HCT116 (cell line): ENCODE results near the gene TIGAR. TPM values are rescaled to one million over a fixed set of nuclear protein-coding genes. Genes with fewer than 3 reads are reported as not detected.

Source experiments
- ATAC-seq: fragments of 200-7000 bp; cut with Tn5 transposase; 2 replicates; pipeline ENCODE4 v1.9.1; 2020; ENCODE audit warnings: mild to moderate bottlenecking, moderate library complexity
- BruUV-seq: library from RNA; stranded (reverse); fragments of 400-500 nt; replicated peaks from 2 replicates; lab custom pipeline; 2021; lab: Mats Ljungman, UMichigan
- CTCF ChIA-PET: fragments of 300-600 bp; sonication (Branson Sonifier 250); formaldehyde crosslinking; loops from one replicate; lab custom pipeline; 2021; ENCODE audit warnings: antibody characterized with exemption; lab: Charles Lee
- POLR2A ChIA-PET: fragments of 300-600, 350-600 bp; sonication (Branson Sonifier 250); formaldehyde crosslinking; loops from one replicate; lab custom pipeline; 2021; ENCODE audit warnings: antibody characterized with exemption; lab: Charles Lee
- RAD21 ChIA-PET, 2 experiments: fragments of 300-600 bp; sonication (Branson Sonifier 250); formaldehyde crosslinking; loops; one replicate each; lab custom pipeline; 2023; ENCODE audit warnings: low total read pairs in 2 of 2; ENCODE audit not compliant: uncharacterized antibody in 2 of 2, unreplicated experiment in 2 of 2, low non-redundant PET in 1 of 2; lab: Charles Lee
- DNase-seq: peaks from one replicate; pipeline ENCODE4 v3.0.0-alpha.2; 2010; ENCODE audit warnings: low read depth, low spot score
- H2AFZ ChIP-seq: fragments of 200-600 bp; shearing (Covaris generic), sonication (generic); 2 replicates; pipeline ENCODE4 v1.6.1; 2017; ENCODE audit warnings: low read depth, mixed run types, mixed read lengths, antibody characterized with exemption, low read length; ENCODE audit not compliant: poor library complexity, severe bottlenecking
- H3K27ac ChIP-seq: 2 replicates; pipeline ENCODE4 v1.5.1; 2012; ENCODE audit warnings: low read depth, low read length
- H3K27me3 ChIP-seq: fragments of 200-600 bp; sonication (generic); 2 replicates; pipeline ENCODE4 v1.6.1; 2016; ENCODE audit warnings: mixed run types, low read length, mixed read lengths; ENCODE audit not compliant: insufficient read depth
- H3K36me3 ChIP-seq, 2 experiments: fragments of 200-500 bp in 1 of 2; fragments of 200-600 bp in 1 of 2; sonication (Bioruptor generic) in 1 of 2; sonication (generic) in 1 of 2; 2 replicates each; pipeline versions ENCODE4 v1.5.1 to v1.6.1; 2014 to 2016; ENCODE audit warnings: low read length in 2 of 2, inconsistent platforms in 1 of 2, mixed read lengths in 1 of 2, mixed run types in 1 of 2; ENCODE audit not compliant: insufficient read depth in 2 of 2, control insufficient read depth in 1 of 2
- H3K4me1 ChIP-seq, 2 experiments: fragments of 200-600 bp in 1 of 2; sonication (generic) in 1 of 2; 2 replicates each; pipeline versions ENCODE4 v1.5.1 to v1.6.1; 2012 to 2017; ENCODE audit warnings: low read length in 2 of 2, inconsistent platforms in 1 of 2, mild to moderate bottlenecking in 1 of 2, mixed read lengths in 1 of 2, mixed run types in 1 of 2, moderate library complexity in 1 of 2; ENCODE audit not compliant: insufficient read depth in 2 of 2, control insufficient read depth in 1 of 2
- H3K4me2 ChIP-seq: fragments of 200-600 bp; sonication (generic); 2 replicates; pipeline ENCODE4 v1.6.1; 2017; ENCODE audit warnings: mixed run types, low read length, mixed read lengths
- H3K4me3 ChIP-seq, 2 experiments: fragments of 200-600 bp in 1 of 2; sonication (generic) in 1 of 2; replicated peaks in 1 of 2; 2 replicates each; pipeline ENCODE4 v1.5.1; 2011 to 2016; ENCODE audit warnings: low read length in 2 of 2, control low read depth in 1 of 2, low read depth in 1 of 2, mild to moderate bottlenecking in 1 of 2, mixed read lengths in 1 of 2, mixed run types in 1 of 2
- H3K79me2 ChIP-seq: fragments of 200-600 bp; sonication (generic); 2 replicates; pipeline ENCODE4 v1.6.1; 2017; ENCODE audit warnings: mild to moderate bottlenecking, mixed run types, low read length, moderate library complexity, mixed read lengths; ENCODE audit not compliant: insufficient read depth
- H3K9ac ChIP-seq: fragments of 200-600 bp; sonication (generic); 2 replicates; pipeline ENCODE4 v1.6.1; 2016; ENCODE audit warnings: low read length, mixed read lengths
- H3K9me2 ChIP-seq: fragments of 200-600 bp; sonication (generic), shearing (Covaris generic); 2 replicates; pipeline ENCODE4 v1.6.1; 2017; ENCODE audit warnings: mixed run types, mild to moderate bottlenecking, moderate library complexity; ENCODE audit not compliant: insufficient read depth
- H3K9me3 ChIP-seq, 2 experiments: fragments of 200-500 bp in 1 of 2; fragments of 200-600 bp in 1 of 2; sonication (Bioruptor generic) in 1 of 2; sonication (generic) in 1 of 2; 2 replicates each; pipeline ENCODE4 v1.6.1; 2014 to 2017; ENCODE audit warnings: low read length in 2 of 2, mixed read lengths in 2 of 2, inconsistent platforms in 1 of 2, low read depth in 1 of 2, mild to moderate bottlenecking in 1 of 2, mixed run types in 1 of 2, moderate library complexity in 1 of 2; ENCODE audit not compliant: control insufficient read depth in 1 of 2, insufficient read depth in 1 of 2
- H4K20me1 ChIP-seq: fragments of 200-600 bp; sonication (generic), shearing (Covaris generic); 2 replicates; pipeline ENCODE4 v1.6.1; 2017; ENCODE audit warnings: mixed run types, mild to moderate bottlenecking, moderate library complexity; ENCODE audit not compliant: insufficient read depth
- ATF3 ChIP-seq: IDR thresholded peaks from 2 replicates; pipeline ENCODE4 v1.6.1; 2012
- CBX3 ChIP-seq: IDR thresholded peaks from 2 replicates; pipeline ENCODE4 v1.6.1; 2012; ENCODE audit warnings: low read depth
- CEBPB ChIP-seq: IDR thresholded peaks from 2 replicates; pipeline ENCODE4 v1.6.1; 2012; ENCODE audit warnings: low read depth
- CTCF ChIP-seq, 3 experiments: fragments of 200-600 bp in 1 of 3; sonication (generic) in 1 of 3; IDR thresholded peaks in 2 of 3; conservative IDR thresholded peaks in 1 of 3; 2 replicates each; pipeline ENCODE4 v1.5.1; 2012 to 2017; ENCODE audit warnings: low read depth in 2 of 3, low read length in 2 of 3, antibody characterized with exemption in 1 of 3, borderline replicate concordance in 1 of 3, control low read depth in 1 of 3, mild to moderate bottlenecking in 1 of 3, mixed read lengths in 1 of 3, mixed run types in 1 of 3, moderate library complexity in 1 of 3; ENCODE audit not compliant: insufficient read depth in 1 of 3
- ELF1 ChIP-seq: IDR thresholded peaks from 2 replicates; pipeline ENCODE4 v1.6.1; 2012; ENCODE audit warnings: low read depth, borderline replicate concordance
- EZH2 ChIP-seq: fragments of 200-600 bp; sonication (generic); IDR thresholded peaks from 2 replicates; pipeline ENCODE4 v1.6.1; 2017; ENCODE audit warnings: antibody characterized with exemption, mixed run types
- EZH2phosphoT487 ChIP-seq: fragments of 200-600 bp; IDR thresholded peaks from 2 replicates; pipeline ENCODE4 v1.6.1; 2018; ENCODE audit warnings: antibody characterized with exemption, borderline replicate concordance
- FOSL1 ChIP-seq: IDR thresholded peaks from 2 replicates; pipeline ENCODE4 v1.6.1; 2012; ENCODE audit warnings: low read depth
- JUND ChIP-seq: IDR thresholded peaks from 2 replicates; pipeline ENCODE4 v1.6.1; 2012
- MAX ChIP-seq: IDR thresholded peaks from 2 replicates; pipeline ENCODE4 v1.6.1; 2012
- POLR2A ChIP-seq: IDR thresholded peaks from 2 replicates; pipeline ENCODE4 v1.7.0; 2011; ENCODE audit warnings: borderline replicate concordance; ENCODE audit not compliant: insufficient read depth, insufficient read length; ENCODE audit errors: extremely low read depth
- RAD21 ChIP-seq: IDR thresholded peaks from 2 replicates; pipeline ENCODE4 v1.6.1; 2012; ENCODE audit warnings: low read depth, mild to moderate bottlenecking
- REST ChIP-seq: IDR thresholded peaks from 2 replicates; pipeline ENCODE4 v1.6.1; 2012; ENCODE audit warnings: low read depth
- SIN3A ChIP-seq: IDR thresholded peaks from 2 replicates; pipeline ENCODE4 v1.6.1; 2012; ENCODE audit warnings: low read depth
- SP1 ChIP-seq: IDR thresholded peaks from 2 replicates; pipeline ENCODE4 v1.6.1; 2012; ENCODE audit warnings: low read depth
- TCF7L2 ChIP-seq: IDR thresholded peaks from 2 replicates; pipeline ENCODE4 v1.7.0; 2011; ENCODE audit warnings: borderline replicate concordance, inconsistent platforms; ENCODE audit not compliant: insufficient read depth, insufficient read length; ENCODE audit errors: extremely low read depth
- YY1 ChIP-seq: IDR thresholded peaks from 2 replicates; pipeline ENCODE4 v1.6.1; 2011; ENCODE audit warnings: low read length, low read depth, moderate library complexity, mild to moderate bottlenecking; ENCODE audit not compliant: insufficient replicate concordance; ENCODE audit errors: extremely low read depth
- ZBTB33 ChIP-seq: IDR thresholded peaks from 2 replicates; pipeline ENCODE4 v1.6.1; 2011; ENCODE audit warnings: mild to moderate bottlenecking, low read length, moderate library complexity; ENCODE audit not compliant: insufficient replicate concordance; ENCODE audit errors: extremely low read depth
- ZFX ChIP-seq: fragments of 450-650 bp; IDR thresholded peaks from 2 replicates; pipeline ENCODE4 v1.6.1; 2017
- ZNF274 ChIP-seq: fragments of 200-500 bp; sonication (Bioruptor generic); IDR thresholded peaks from 2 replicates; pipeline ENCODE4 v1.6.1; 2014; ENCODE audit warnings: mild to moderate bottlenecking, low read depth, low read length, inconsistent platforms
- intact Hi-C: fragments of 100-400 bp; cut with micrococcal nuclease; formaldehyde crosslinking; loops from 2 replicates; pipeline ENCODE4 v1.10.0; 2022
- total RNA-seq: library from RNA; stranded (reverse); gene quantifications from one replicate; pipeline ENCODE4 v1.2.1, GENCODE V29; 2021; ENCODE audit not compliant: unreplicated experiment

The TIGAR gene
- total RNA-seq, 1 experiment from 2014 or later, result 13.7 TPM

- no peak overlapping the region for H3K4me3 ChIP-seq
- no peaks in the 10 kb centered on the region for H3K9me2 ChIP-seq
- ChIA-PET CTCF (no interaction called here), POLR2A (no interaction called here), RAD21 (no interaction called here)
- DNase-seq (no peak), ATAC-seq (no peak)
- no peak overlapping the region for H3K4me2 ChIP-seq
- peaks cover 38% of the 10 kb centered on the region for H3K27me3 ChIP-seq
- no peaks in the 10 kb centered on the region for H3K4me1 ChIP-seq
- no TSS peak for BruUV-seq
- TF ChIP-seq EZH2phosphoT487, result no peak
- TF ChIP-seq YY1, result no peak
- no peak for TF ChIP-seq CTCF (IDR thresholded peaks at IDR 0.05 in 2 of 3, conservative IDR thresholded peaks at IDR 0.05 in 1 of 3; ENCODE audit: borderline replicate concordance in 1 of 3, insufficient read depth in 1 of 3, low read depth in 2 of 3, low read length in 2 of 3)
- TF ChIP-seq FOSL1, result no peak
- TF ChIP-seq TCF7L2, result no peak
- TF ChIP-seq ZBTB33, result no peak
- TF ChIP-seq ZNF274, result no peak
- TF ChIP-seq RAD21, result no peak
- no peak for TF ChIP-seq JUND
- TF ChIP-seq MAX, result no peak
- no peak for TF ChIP-seq REST
- no peak for TF ChIP-seq ELF1
- no peak for TF ChIP-seq EZH2
- no peak for TF ChIP-seq SIN3A
- no peak for TF ChIP-seq POLR2A
- TF ChIP-seq SP1, result no peak
- TF ChIP-seq ZFX, result no peak
- no peak for TF ChIP-seq ATF3
- no peak for TF ChIP-seq CBX3
- TF ChIP-seq CEBPB, result no peak
- H3K36me3 ChIP-seq, result no peaks in the 10 kb centered on the region
- H3K9ac ChIP-seq, result no peak overlapping the region
- H3K27ac ChIP-seq, result no peak overlapping the region
- intact Hi-C loops, result no loop called here
- H3K79me2 ChIP-seq, result no peaks in the 10 kb centered on the region
- H2AFZ ChIP-seq, result no peak overlapping the region
- H3K9me3 ChIP-seq, result no peaks in the 10 kb centered on the region
- H4K20me1 ChIP-seq, result no peaks in the 10 kb centered on the region
These were observed 72.2 kb downstream of the TIGAR start for GRCh38 chr12:4393211-4393610.
